KOPT-K1 (cell line): ENCODE measurements around the gene SDK1.
"Not testable (repeated sequence)": the region's sequence is repeated elsewhere in the genome, so short reads cannot be mapped to it uniquely, and the experiment has no call there.

Experiments
- H3K27ac ChIP-seq: fragments of 200-600 bp; sonication (generic); 2 replicates; pipeline ENCODE4 v1.5.1; 2016; ENCODE audit warnings: antibody characterized with exemption, mild to moderate bottlenecking, low read depth, low read length; ENCODE audit not compliant: poor library complexity, severe bottlenecking
- H3K36me3 ChIP-seq: fragments of 200-600 bp; sonication (generic); 2 replicates; pipeline ENCODE4 v1.5.1; 2017; ENCODE audit warnings: antibody characterized with exemption, mild to moderate bottlenecking, low read length, moderate library complexity; ENCODE audit not compliant: insufficient read depth
- H3K9me3 ChIP-seq: fragments of 200-600 bp; sonication (generic); 2 replicates; pipeline ENCODE4 v1.5.1; 2017; ENCODE audit warnings: antibody characterized with exemption, low read length, mild to moderate bottlenecking; ENCODE audit not compliant: insufficient read depth, poor library complexity, severe bottlenecking

The SDK1 gene

DNA sequence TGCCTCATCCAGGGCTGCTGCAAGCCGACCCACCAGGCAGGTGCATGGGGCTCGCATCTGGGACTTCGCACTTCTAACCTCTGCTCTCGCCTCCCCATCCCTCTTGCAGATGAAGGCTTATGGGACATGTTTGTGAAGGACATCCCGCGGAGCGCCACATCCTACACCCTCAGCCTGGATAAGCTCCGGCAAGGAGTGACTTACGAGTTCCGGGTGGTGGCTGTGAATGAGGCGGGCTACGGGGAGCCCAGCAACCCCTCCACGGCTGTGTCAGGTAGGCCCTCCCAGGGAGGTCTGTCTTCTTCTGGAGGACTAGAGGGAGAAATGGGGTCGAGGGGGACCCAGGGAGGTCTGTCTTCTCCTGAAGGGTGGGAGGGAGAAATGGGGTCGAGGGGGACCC, 932.1 kb downstream of the SDK1 start:
- Histone ChIP-seq H3K27ac (no peak overlapping the region), H3K9me3 (peaks cover 16% of the 10 kb centered on the region)

DNA sequence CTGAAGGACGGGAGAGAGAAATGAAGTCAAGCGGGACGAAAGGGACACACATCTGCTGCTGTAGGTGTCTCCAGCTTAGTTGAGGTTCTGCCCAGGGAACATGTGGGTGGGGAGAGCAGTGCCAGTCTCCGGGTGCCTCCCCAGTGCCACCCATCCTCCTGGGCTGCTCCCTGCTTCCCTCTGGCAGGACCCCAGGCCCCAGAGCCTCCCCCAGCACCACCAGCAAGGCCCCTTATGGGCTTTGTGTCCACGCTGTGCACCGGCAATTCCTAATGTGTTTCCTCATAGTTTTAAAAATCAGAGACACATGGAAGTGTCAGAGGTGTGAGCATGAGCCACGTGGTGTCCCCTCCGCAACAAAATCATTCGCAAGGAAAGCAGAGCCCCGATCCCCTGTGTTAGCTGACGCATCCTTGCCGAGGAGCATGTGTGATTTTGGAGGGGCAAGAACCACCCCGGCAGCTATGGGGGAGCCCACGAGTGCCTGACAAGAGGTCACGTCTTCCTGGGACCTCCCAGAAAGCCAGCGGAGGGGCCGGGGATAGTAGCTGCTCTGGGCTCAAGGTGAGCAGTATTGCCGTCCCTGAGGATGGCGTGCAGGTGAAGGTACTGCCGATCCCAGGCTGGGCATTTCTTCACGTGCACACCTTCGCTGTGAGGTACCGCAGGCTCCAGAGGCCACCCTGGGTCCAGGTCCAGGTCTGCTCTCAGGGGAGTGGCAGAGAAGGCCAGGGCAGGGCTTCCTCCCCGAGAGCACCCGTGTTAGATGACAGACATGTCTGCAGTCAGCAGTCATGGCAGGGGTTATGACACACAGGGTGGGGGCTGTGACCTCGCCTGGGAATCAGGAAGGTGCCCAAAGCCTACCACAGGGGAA, 932.8 kb downstream of the SDK1 start:
- Histone ChIP-seq H3K27ac (no peak overlapping the region), H3K36me3 (no peaks in the 10 kb centered on the region), H3K9me3 (peaks cover 16% of the 10 kb centered on the region)

More for the DNA sequence above, 932.1 kb downstream of the SDK1 start:
- no peaks in the 10 kb centered on the region for H3K36me3 ChIP-seq

GRCh38 chr7:4234498-4234855, 933.4 kb downstream of the SDK1 start:
- no peaks in the 10 kb centered on the region for H3K36me3 ChIP-seq
- H3K27ac ChIP-seq = no peak overlapping the region
- peaks cover 16% of the 10 kb centered on the region for H3K9me3 ChIP-seq

DNA sequence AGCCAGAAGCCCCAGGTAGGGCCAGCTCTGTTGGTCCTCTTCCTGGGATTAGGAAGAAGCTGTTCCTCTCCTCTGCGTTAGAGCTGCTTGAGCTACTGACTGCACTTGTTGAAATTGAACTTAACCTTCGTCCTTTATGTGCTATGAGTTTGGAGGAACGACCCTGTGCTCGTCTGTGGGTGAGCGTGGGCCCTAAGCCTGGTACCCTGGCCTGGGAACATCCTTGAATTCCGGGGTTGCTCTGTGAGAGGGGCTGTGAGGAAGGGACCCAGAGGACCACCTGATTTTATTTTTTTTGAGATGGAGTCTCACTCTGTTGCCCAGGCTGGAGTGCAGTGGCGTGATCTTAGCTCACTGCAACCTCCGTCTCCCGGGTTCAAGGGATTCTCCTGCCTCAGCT, 933.8 kb downstream of the SDK1 start:
- H3K9me3 ChIP-seq = peaks cover 19% of the 10 kb centered on the region
- H3K36me3 ChIP-seq = no peaks in the 10 kb centered on the region
- no peak overlapping the region for H3K27ac ChIP-seq

DNA sequence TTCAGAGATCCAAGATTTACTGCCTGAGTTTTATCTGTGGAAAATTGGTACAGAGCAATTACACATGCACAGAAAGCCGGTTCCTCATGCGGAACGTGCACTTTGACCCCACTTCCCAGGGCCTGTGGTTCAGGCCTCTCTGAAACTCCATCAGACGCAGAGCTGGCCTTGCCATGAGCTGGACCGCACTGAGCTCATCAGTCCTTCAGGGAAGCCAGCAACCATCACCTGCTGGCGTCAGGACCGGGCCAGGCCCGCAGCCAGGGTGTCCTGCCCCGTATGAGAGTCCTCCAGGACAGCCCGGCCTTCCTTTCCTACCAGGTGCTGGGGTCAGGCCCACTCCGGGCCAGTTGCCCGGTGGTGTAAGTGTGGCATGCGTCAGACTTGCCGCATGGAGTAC, 934.5 kb downstream of the SDK1 start:
- Histone ChIP-seq H3K9me3 (peaks cover 26% of the 10 kb centered on the region), H3K27ac (no peak overlapping the region), H3K36me3 (no peaks in the 10 kb centered on the region)

- peaks cover 26% of the 10 kb centered on the region for H3K9me3 ChIP-seq
- no peak overlapping the region for H3K27ac ChIP-seq
- H3K36me3 ChIP-seq = no peaks in the 10 kb centered on the region
Measured at GRCh38 chr7:4236389-4236788, 935.3 kb downstream of the SDK1 start.

- H3K27ac ChIP-seq, H3K36me3 ChIP-seq: not testable (repeated sequence)
- peaks cover 26% of the 10 kb centered on the region for H3K9me3 ChIP-seq
Measured at GRCh38 chr7:4236873-4237272, 935.8 kb downstream of the SDK1 start.

DNA sequence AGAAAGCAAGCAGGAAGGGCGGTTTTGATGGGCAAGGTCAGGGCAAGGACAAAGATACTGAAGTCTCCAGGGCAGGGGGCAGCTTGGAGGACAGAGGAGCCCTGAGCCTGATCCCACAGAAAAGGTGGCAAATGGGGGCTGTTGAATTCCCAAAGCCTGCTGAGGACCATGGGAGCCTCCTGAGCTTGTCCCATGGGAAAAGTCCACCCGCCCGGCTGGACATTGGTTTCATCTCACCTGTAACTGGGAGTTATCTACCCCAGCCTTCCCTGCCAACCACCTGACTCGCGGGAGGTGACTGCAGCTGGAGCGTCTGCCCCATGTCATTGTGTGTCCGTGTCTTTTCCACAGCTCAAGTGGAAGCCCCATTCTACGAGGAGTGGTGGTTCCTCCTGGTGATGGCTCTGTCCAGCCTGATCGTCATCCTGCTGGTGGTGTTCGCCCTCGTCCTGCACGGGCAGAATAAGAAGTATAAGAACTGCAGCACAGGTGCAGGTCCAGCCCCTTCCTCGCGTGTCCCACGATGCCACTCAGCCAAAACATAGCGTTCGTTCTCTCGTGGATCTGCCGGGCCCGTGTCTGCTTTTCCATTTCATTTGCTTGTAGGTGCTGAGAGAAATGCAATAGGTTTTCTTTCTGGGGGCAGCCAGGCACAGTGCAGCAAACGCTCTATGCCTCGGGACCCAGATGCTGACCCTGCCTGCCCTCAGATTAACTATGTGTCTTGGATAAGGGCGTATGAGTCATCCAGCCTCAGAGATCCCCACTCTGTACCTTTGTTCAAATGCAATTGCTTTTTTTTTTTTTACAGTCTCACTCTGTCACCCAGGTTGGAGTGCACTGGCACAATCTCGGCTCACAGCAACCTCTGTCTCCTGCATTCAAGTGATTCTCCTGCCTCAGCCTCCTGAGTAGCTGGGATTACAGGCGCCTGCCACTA, 936.5 kb downstream of the SDK1 start:
- H3K27ac ChIP-seq = no peak overlapping the region
- H3K9me3 ChIP-seq = peaks cover 26% of the 10 kb centered on the region
- H3K36me3 ChIP-seq = no peaks in the 10 kb centered on the region

- Histone ChIP-seq H3K27ac (no peak overlapping the region), H3K9me3 (peaks cover 27% of the 10 kb centered on the region), H3K36me3 (no peaks in the 10 kb centered on the region)
Measured at GRCh38 chr7:4238861-4239260, 937.8 kb downstream of the SDK1 start.

DNA sequence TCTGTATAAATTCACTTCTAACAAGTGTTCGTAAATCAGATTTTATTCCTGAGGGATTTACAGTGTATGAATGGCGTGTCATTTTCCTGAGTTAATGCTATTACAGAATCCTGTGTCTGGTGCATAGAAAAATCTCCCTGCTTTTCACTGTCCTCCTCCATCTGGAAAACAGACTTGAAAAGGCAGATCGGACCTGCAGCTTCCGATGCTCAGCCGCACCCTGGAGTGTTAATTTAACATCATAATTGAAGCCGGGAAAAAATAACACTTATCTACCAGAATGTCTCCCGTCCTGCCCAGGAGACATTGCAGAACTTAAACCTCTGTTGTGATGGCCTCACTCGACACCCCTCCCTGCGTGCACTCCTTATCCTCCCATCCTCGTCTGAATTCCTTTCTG, 939.0 kb downstream of the SDK1 start:
- Histone ChIP-seq H3K9me3 (peaks cover 32% of the 10 kb centered on the region), H3K27ac (no peak overlapping the region), H3K36me3 (no peaks in the 10 kb centered on the region)

DNA sequence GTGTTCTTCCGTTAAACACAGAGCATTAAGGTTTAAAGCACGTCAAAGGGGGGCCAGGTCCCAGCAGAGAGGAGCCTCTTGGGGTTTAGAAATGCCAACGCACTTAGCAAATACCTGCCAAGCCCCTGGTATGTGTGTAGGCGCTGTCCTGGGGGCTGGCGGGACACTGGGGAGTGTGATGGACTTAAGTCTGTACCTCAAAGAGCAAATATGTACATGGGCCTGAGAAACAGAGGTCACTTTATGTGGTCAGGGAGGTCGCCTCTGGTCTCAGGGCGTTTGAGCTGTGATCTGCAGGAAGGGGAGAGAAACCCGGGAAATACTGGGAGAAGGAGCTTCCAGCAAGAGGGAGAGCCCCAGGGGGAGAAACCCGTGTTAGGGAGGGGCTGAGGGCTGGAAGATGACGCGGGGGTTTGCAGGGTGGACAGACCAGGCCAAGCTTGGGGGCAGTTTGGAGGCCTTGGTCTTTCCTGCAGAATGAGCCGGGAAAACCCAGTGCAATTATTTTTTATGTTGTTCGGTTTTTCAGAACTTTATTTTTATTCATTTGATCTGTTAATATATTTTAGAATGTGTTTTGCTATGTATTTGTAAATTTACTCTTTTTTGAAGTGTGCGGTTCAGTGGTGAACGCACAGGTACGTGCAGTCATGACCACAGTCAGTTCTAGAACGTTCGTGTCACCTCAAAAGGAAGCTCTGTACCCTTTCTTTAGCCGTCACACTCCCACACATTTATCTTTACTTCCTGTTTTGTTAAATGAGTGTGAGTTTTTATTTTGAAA, 939.7 kb downstream of the SDK1 start:
- Histone ChIP-seq H3K9me3 (peaks cover 33% of the 10 kb centered on the region), H3K36me3 (no peaks in the 10 kb centered on the region), H3K27ac (no peak overlapping the region)

GRCh38 chr7:4241304-4241612, 940.2 kb downstream of the SDK1 start:
- peaks cover 33% of the 10 kb centered on the region for H3K9me3 ChIP-seq
- H3K27ac ChIP-seq = no peak overlapping the region
- H3K36me3 ChIP-seq = no peaks in the 10 kb centered on the region

- no peaks in the 10 kb centered on the region for H3K36me3 ChIP-seq
- H3K9me3 ChIP-seq = peaks cover 36% of the 10 kb centered on the region
- H3K27ac ChIP-seq = no peak overlapping the region
Measured at GRCh38 chr7:4241791-4242190, 940.7 kb downstream of the SDK1 start.

GRCh38 chr7:4242706-4243105, 941.7 kb downstream of the SDK1 start:
- Histone ChIP-seq H3K36me3 (no peaks in the 10 kb centered on the region), H3K27ac (no peak overlapping the region), H3K9me3 (peaks cover 45% of the 10 kb centered on the region)

DNA sequence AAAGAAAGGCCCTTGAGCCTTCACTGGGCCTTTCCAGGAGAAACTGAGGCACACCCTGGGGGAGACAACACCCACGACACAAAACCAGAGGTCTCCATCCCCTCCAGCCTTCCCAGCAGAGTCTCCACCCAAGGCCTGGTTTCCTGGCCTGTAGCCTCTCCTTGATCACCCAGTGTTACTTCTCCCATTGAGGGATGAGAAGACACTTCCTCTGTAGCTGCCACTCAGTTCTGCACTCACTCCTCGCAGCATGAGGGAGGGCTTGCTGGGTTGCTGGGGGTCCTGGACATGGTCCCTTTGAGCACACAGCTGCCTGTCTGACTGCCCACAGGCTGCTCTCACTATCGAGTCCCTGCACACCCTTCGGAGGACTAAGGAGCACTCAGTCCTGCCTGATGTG, 943.0 kb downstream of the SDK1 start:
- peaks cover 58% of the 10 kb centered on the region for H3K9me3 ChIP-seq
- H3K36me3 ChIP-seq = no peaks in the 10 kb centered on the region
- no peak overlapping the region for H3K27ac ChIP-seq
